HL-60/S4 treated with retinoic acid at 250 ng/mL for 4 days and 3 days (cell line): ENCODE measurements around the gene PACSIN1.

Experiments
- in situ Hi-C: fragments of 300-500 bp; cut with MboI; formaldehyde crosslinking; loops from 2 replicates; pipeline ENCODE4 v1.7.0; 2022; ENCODE audit warnings: low sequenced_read_pairs

PACSIN1 gene

GRCh38 chr6:34543421-34543820, 77.5 kb downstream of the PACSIN1 start:
- in situ Hi-C loops, result no loop called here

DNA sequence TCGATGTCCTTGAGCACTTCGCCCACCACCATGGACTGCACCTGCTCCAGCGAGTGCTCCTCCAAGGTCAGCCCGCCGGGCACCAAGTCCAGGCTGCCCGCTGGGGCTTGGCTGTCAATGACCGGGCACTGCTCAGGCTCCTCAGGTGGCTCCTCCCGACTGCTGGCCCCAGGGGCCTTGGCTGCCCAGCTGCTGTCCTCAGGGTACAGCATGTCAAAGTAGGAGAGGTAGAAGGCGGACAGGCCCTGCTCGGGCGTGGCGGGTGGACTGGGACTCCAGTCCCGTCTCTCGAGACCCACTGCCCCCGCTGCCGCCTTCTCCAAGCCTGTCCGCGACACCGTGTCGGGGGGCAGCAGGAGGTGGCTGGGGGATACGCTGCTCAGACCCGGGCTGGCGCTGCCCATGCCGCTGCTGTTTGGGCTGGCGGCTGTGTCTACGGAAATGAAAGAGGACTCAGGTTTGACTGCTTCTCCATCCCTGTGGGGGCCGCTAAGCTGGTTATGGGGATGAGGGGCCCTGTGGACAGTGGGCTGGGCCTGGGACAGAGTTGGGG, 78.3 kb downstream of the PACSIN1 start:
- in situ Hi-C loops, result no loop called here

DNA sequence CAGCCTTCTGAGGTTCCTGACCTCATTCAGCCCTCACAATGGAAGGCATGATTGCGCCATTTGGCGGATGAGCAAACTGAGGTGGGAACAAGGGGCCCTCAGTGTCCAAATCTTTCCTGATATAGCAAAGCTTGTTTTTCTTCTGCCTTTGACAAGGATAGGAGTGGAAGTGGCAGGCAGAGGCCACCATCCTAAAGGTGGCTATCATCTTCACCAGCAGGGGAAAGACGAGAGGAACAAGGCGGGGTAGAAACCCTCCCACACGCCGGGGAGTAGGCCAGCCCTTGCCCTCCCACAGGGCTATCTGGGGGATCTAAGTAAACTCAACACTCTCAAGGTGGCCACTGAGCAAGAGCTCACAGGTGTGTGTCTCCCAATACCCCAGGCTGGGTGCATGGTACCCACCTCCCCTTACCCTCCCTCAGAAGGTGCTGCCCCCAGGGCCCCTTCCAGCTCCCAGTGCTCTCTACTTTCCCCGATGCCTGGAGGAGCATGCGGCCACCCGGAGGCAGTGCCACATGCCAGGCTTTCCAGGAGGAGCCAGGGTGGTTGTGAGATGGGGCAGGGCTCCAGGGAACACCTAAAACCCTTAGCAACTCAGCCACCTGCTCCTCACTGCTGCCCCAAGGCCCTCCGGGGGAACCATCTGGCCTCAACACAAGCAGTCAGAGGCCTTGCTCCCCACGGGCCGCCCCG, 79.0 kb downstream of the PACSIN1 start:
- in situ Hi-C loops, result no loop called here

DNA sequence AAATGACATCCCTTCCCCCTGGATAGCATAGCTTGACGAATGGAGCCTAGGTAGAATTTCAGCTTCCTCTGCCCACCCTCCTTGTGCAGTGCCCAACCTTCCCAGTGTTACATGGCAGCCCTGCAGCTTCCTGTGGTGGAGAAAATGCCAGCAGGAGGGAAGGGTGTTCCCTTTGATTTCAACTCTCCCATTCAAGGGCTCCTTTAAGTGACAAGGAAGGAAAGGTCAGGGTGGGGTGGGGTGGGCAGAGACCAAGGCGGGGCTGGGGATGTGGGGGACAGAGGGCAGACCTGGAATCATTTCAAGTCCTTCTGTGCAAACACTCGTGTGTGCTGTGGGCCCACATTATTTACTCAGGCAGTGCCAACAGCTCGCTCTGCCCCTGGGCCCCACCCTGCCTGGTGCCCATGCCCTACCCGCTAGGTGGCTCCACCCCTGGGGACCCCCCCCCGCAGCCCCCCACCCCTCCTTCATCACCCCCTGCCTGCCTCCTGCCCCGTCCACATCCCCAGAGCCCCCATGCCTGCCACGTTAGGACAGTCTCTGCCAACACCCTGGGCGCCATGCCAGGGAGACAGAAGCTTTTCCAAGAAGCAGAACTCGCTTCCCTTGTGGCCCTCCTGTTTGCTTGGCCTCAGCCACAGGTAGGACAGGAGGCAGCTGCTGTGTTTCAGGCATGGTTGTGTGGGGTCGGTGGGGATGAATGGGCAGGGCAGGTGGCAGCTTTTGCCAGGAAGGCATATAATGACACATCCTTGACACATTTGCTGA, 80.9 kb downstream of the PACSIN1 start:
- in situ Hi-C loops, result no loop called here

GRCh38 chr6:34547701-34548644, 82.1 kb downstream of the PACSIN1 start:
- in situ Hi-C loops, result no loop called here

DNA sequence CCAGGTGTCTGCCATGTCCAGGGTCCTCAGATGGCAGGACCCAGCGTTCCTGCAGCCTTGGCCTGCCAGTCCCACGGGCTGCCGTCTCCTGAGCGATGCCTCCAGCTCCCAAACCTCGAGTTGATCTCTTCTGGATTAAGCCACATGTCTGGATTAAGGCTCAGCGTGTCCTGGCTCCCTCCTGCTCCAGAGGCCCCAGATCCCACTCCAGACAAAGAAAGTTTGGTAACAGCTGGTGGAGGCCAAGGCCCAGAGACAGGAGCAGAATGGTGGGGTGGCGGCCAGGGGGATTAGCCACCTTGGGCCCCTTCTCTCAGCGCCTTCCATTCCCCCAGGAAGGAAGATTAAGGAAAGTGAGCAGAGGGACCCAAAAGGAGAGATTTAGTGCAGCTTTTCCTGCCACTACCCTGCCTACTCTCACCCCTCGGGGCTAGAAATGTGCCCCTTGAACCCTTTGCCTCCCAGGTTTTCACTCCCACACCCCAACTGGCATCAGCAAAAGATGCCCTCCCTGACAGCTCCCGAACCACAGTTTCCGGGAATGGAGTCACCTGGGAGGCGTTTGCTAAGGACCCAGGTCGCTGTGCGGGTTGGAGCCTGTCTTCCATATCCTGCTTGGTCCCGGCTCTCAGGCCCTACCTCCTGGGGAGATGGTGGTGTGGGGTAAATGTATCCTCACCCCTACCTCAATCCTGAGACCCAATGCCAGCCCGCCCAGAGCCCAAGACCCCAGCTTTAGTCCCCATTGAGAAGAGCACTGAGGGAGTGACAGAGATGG, 83.3 kb downstream of the PACSIN1 start:
- in situ Hi-C loops, result no loop called here

DNA sequence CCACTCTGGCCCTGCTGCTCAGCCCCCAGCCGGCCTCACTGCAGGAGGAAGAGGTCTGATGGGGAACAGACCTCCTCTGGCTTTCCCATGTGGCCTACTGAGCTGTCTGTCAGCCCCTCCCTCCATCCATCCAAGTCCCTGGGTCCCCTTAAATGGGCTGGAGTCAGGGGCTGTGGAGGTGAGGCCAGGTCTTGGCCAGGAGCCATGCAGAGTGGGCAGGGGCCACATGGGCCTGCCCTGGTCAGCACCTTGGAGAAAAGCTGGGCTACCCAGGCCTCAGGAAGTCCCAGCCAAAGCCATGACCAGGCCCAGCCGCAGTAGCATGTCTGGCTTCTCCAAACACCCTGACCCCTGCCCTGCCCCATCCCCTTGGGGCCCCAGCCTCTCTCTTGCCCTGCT, 83.9 kb downstream of the PACSIN1 start:
- in situ Hi-C loops, result no loop called here

GRCh38 chr6:34551720-34552119, 85.8 kb downstream of the PACSIN1 start:
- in situ Hi-C loops, result no loop called here

- in situ Hi-C loops, result no loop called here
Measured at GRCh38 chr6:34552620-34553019, 86.7 kb downstream of the PACSIN1 start.

DNA sequence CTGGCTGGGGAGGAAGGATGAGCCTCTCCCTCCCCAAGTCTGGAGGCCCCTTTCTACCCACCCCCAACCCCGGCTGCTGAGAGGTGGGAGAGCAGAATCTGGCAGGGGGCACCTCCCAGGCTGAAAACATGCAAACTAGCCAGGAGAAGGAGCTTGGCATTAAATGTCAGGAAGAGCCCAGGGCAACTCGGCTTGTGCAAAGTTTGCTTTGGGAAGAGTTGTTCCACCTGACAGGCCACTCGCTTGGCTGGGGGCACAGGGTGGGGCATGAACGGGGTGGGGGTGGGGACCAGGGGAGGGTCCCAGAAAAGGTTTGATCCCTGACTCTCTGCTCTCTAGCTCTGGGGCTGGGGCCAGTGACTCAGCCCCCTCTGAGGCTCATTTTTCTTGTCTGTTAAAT, 87.3 kb downstream of the PACSIN1 start:
- in situ Hi-C loops, result no loop called here

- in situ Hi-C loops, result no loop called here
Measured at GRCh38 chr6:34553750-34554149, 87.9 kb downstream of the PACSIN1 start.

GRCh38 chr6:34554291-34555006, 88.6 kb downstream of the PACSIN1 start:
- in situ Hi-C loops, result no loop called here

DNA sequence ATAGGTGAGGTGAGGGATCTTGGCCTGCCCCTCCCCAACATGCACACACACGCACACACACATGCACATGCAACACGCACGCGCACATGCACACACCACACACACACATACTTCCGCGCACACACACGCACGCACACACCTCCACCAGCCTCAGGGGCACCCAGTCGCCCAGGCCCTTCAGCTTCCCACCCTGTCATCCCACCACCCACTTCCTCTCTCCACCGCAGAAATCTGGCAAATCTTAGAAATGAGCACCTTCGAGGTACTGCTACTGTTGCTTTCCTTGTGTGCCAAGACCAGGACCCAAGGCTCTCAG, 89.1 kb downstream of the PACSIN1 start:
- in situ Hi-C loops, result no loop called here

GRCh38 chr6:34555328-34555727, 89.5 kb downstream of the PACSIN1 start:
- in situ Hi-C loops, result no loop called here

GRCh38 chr6:34556031-34556471, 90.2 kb downstream of the PACSIN1 start, which contains the start of gene SPDEF:
Gene SPDEF (minus strand): TSS chr6:34556329. CDS start chr6:34544455, 11,874 bp downstream.
- in situ Hi-C loops, result no loop called here

DNA sequence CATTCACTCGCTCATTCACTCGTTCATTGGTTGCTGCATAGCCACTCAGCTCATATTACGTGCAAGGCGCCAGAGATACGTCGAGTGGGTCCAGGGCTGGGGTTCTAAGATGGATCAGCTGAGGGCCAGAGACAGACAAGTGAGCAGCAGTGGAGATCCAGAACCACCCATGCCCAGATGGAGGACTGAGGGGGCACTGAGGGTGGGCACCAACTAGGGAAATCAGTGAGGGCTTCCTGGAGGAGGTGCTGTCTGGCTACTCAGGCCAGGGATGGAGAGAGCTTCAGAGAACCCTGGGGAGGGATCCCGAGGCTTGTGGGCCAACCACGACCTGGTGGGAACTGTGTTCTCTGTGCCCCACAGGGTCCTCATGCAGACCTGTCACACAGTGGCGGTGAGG, 90.6 kb downstream of the PACSIN1 start:
- in situ Hi-C loops, result no loop called here

- in situ Hi-C loops, result no loop called here
Measured at GRCh38 chr6:34557228-34557627, 91.4 kb downstream of the PACSIN1 start.

- in situ Hi-C loops, result no loop called here
Measured at GRCh38 chr6:34558172-34558714, 92.4 kb downstream of the PACSIN1 start.

DNA sequence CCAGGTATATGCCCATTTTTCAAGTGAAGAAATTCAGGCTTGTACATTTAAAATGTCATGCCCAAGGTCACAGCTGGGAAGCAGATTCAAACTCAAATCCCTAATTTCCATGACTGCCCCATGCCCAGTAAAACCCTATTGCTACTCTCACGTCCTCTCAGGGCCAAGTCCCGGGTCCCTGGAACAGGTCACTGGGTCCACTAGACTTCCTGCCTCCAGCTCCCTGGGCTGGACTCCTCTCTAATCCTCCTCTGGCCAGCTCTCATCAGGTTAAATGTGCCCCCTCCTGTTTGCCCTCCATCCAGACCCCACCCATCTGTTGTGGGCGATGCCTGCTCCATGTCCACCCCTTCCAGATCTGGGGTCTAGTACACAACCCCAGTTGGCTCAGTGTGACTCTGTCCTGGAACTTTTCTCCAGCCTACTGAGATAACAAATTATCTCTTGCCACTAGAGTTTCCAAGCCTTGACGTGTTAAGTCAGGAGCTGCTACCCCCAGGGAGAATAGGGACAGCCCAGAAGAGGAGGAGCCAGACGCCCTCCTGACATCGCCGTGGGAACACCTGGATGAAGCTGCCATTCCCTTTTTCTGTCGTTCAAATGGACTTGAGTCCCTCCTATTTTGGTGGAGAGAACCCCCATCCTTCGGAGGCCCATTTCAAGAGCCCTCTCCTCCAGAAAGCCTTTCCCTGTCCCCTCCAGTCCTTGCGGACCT, 93.9 kb downstream of the PACSIN1 start:
- in situ Hi-C loops, result no loop called here
